PFSK-1 (cell line): ENCODE measurements around the gene DHRS12. TPM values are rescaled to one million over a fixed set of nuclear protein-coding genes. Genes with fewer than 3 reads are reported as not detected.

Experiments
- FOXP2 ChIP-seq: optimal IDR thresholded peaks from 2 replicates; pipeline ENCODE3; 2011; ENCODE audit warnings: borderline replicate concordance, control low read depth, inconsistent platforms; ENCODE audit not compliant: insufficient read depth; ENCODE audit errors: extremely low read length, extremely low read depth
- POLR2AphosphoS5 ChIP-seq: IDR thresholded peaks from 2 replicates; pipeline ENCODE4 v1.6.1; 2012; ENCODE audit warnings: low read depth, mild to moderate bottlenecking, control low read depth, low read length, moderate library complexity
- SIN3A ChIP-seq: IDR thresholded peaks from 2 replicates; pipeline ENCODE4 v1.6.1; 2012; ENCODE audit warnings: mild to moderate bottlenecking, low read length, moderate library complexity, borderline replicate concordance; ENCODE audit not compliant: insufficient read depth
- TAF1 ChIP-seq: IDR thresholded peaks from 2 replicates; pipeline ENCODE4 v1.6.1; 2012; ENCODE audit warnings: low read length, control low read depth, borderline replicate concordance; ENCODE audit not compliant: insufficient read depth
- polyA plus RNA-seq: library from polyadenylated mRNA; unstranded; fragments of >200 nt; gene quantifications from one replicate; pipeline ENCODE4 v1.2.1, GENCODE V29; 2012; ENCODE audit warnings: low read depth, missing spikeins; ENCODE audit not compliant: insufficient read length
- TF ChIP-seq, protein P1 (sequence below), 2 experiments: IDR thresholded peaks; 2 replicates each; pipeline versions ENCODE4 v1.6.1 to v1.8.0; 2011 to 2012; ENCODE audit warnings: low read depth in 2 of 2, low read length in 2 of 2, control low read depth in 1 of 2, inconsistent platforms in 1 of 2, mild to moderate bottlenecking in 1 of 2, moderate library complexity in 1 of 2; ENCODE audit not compliant: insufficient read depth in 1 of 2

DHRS12 gene, protein sequence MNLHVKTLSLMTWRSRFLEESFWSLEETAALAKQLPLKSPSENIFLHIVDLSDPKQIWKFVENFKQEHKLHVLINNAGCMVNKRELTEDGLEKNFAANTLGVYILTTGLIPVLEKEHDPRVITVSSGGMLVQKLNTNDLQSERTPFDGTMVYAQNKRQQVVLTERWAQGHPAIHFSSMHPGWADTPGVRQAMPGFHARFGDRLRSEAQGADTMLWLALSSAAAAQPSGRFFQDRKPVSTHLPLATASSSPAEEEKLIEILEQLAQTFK
- 1.6 TPM for polyA plus RNA-seq

DNA sequence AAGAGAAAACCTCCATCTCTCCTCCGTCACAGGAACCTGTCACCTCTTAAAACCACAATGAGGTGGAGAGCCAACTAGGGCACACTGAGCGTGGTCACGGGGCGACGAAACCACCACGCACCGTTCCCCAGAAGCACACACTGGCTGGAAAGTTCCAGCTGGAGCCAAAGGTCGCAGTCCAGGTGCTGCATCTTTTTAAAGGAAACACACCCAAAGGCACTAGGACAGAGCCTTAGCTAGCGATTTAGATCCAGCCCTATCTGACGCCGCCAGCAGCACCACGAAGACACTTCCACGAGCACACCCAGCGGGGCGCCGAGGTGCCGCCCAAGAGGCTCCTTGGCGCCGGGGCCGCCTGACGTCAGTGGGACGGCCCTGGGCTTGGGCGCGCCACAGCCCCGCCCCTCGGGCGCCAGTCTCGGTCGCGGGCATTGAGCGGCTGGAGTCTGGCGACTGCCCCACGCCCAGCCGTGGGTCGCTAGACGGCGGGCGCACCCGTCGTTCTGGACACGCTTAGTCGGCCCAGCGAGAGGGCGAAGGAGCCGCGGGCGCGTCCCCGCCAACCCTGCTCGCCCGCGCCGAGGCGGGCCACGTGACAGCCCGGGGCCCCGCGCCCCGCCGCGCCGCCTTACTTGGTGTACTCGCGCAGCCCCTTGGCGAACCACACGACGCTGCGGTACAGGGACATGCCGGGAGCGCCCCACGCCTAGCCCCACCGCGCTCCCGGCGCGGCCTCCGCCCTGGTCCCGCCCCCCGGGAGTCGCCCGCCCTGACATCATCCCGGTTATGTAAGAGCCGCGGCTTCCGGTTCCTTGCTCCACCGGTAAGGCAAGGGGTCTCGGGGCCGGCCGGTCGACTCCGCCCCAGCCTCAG is at the start of gene DHRS12:
DHRS12 (minus strand) TSS at position 742 of the 873 bp plus-strand sequence. CDS start 4,504 bp downstream, outside the sequence.
- TF ChIP-seq POLR2AphosphoS5 (0 out of 2 replicates have a peak, but pooled peaks have one; percentile 51), FOXP2 (no peak)

GRCh38 chr13:51849145-51850101 is 45.5 kb upstream of the DHRS12 start:
- TF ChIP-seq POLR2AphosphoS5 (no peak), SIN3A (no peak), TAF1 (no peak), FOXP2 (no peak)
- TF ChIP-seq, protein P1, sequence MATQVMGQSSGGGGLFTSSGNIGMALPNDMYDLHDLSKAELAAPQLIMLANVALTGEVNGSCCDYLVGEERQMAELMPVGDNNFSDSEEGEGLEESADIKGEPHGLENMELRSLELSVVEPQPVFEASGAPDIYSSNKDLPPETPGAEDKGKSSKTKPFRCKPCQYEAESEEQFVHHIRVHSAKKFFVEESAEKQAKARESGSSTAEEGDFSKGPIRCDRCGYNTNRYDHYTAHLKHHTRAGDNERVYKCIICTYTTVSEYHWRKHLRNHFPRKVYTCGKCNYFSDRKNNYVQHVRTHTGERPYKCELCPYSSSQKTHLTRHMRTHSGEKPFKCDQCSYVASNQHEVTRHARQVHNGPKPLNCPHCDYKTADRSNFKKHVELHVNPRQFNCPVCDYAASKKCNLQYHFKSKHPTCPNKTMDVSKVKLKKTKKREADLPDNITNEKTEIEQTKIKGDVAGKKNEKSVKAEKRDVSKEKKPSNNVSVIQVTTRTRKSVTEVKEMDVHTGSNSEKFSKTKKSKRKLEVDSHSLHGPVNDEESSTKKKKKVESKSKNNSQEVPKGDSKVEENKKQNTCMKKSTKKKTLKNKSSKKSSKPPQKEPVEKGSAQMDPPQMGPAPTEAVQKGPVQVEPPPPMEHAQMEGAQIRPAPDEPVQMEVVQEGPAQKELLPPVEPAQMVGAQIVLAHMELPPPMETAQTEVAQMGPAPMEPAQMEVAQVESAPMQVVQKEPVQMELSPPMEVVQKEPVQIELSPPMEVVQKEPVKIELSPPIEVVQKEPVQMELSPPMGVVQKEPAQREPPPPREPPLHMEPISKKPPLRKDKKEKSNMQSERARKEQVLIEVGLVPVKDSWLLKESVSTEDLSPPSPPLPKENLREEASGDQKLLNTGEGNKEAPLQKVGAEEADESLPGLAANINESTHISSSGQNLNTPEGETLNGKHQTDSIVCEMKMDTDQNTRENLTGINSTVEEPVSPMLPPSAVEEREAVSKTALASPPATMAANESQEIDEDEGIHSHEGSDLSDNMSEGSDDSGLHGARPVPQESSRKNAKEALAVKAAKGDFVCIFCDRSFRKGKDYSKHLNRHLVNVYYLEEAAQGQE (IDR thresholded peaks at IDR 0.05; ENCODE audit: insufficient read depth in 1 of 2, low read depth in 2 of 2, low read length in 2 of 2), result no peak

DNA sequence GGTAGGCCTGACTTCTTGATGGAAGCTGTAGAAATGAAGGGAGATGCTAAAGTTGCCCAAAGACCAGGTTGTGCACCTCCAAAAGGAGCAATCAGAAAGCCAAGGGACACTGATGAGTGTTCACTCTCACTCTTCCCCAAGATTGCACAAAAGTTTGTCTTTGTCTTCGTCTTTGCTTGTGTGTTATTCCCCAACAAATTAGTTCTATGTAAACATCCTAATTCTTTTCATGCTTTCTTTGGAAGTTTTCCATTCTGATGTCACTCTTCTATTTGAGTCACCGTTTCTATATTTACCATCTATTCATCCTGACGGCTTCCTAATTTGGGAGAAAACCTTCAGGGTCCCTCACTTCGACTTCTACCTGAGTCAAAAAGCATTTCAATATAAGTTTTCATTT is 44.7 kb upstream of the DHRS12 start:
- TF ChIP-seq TAF1 (no peak), FOXP2 (no peak), POLR2AphosphoS5 (no peak), SIN3A (no peak)
- TF ChIP-seq, protein P1 (IDR thresholded peaks at IDR 0.05; ENCODE audit: insufficient read depth in 1 of 2, low read depth in 2 of 2, low read length in 2 of 2), result no peak

GRCh38 chr13:51846756-51847155 is 42.8 kb upstream of the DHRS12 start:
- TF ChIP-seq FOXP2 (no peak), POLR2AphosphoS5 (no peak), SIN3A (no peak), TAF1 (no peak)
- TF ChIP-seq, protein P1 (IDR thresholded peaks at IDR 0.05; ENCODE audit: insufficient read depth in 1 of 2, low read depth in 2 of 2, low read length in 2 of 2), result no peak

GRCh38 chr13:51845574-51846318 is 41.8 kb upstream of the DHRS12 start:
- TF ChIP-seq TAF1, result no peak
- TF ChIP-seq POLR2AphosphoS5, result no peak
- no peak for TF ChIP-seq FOXP2
- TF ChIP-seq SIN3A, result no peak
- TF ChIP-seq, protein P1 (IDR thresholded peaks at IDR 0.05; ENCODE audit: insufficient read depth in 1 of 2, low read depth in 2 of 2, low read length in 2 of 2), result no peak
